MCF 10A (cell line): ENCODE data around the gene KRT80. TPM values are rescaled to one million over a fixed set of nuclear protein-coding genes. Genes with fewer than 3 reads are reported as not detected.

Source experiments
- BruUV-seq: library from RNA; stranded (reverse); fragments of 400-500 nt; replicated peaks from 2 replicates; lab custom pipeline; 2021; lab: Mats Ljungman, UMichigan
- CTCF ChIA-PET: fragments of 300-600 bp; sonication (Branson Sonifier 250); formaldehyde crosslinking; extraction: SDS; loops from one replicate; lab custom pipeline; 2021; ENCODE audit warnings: antibody characterized with exemption, inconsistent platforms; lab: Yijun Ruan, JAX
- POLR2A ChIA-PET: fragments of 300-600, 350-650 bp; sonication (Branson Sonifier 250); formaldehyde crosslinking; extraction: SDS; loops from one replicate; lab custom pipeline; 2020; ENCODE audit warnings: antibody characterized with exemption, inconsistent platforms; lab: Yijun Ruan, JAX
- DNase-seq: peaks from one replicate; pipeline ENCODE4 v3.0.0-alpha.2; 2018; ENCODE audit not compliant: unreplicated experiment
- H3K27ac Mint-ChIP-seq: one replicate; pipeline ENCODE4 v1.8.0; 2022; ENCODE audit warnings: mild to moderate bottlenecking, low read depth, mixed read lengths; ENCODE audit not compliant: unreplicated experiment
- H3K27me3 Mint-ChIP-seq: one replicate; pipeline ENCODE4 v1.8.0; 2022; ENCODE audit warnings: mixed read lengths; ENCODE audit not compliant: insufficient read depth, unreplicated experiment
- H3K36me3 Mint-ChIP-seq: one replicate; pipeline ENCODE4 v1.8.0; 2022; ENCODE audit warnings: mild to moderate bottlenecking, moderate library complexity, mixed read lengths; ENCODE audit not compliant: insufficient read depth, unreplicated experiment
- H3K4me1 Mint-ChIP-seq: one replicate; pipeline ENCODE4 v1.8.0; 2022; ENCODE audit warnings: mixed read lengths; ENCODE audit not compliant: insufficient read depth, unreplicated experiment
- H3K4me3 Mint-ChIP-seq: one replicate; pipeline ENCODE4 v1.8.0; 2022; ENCODE audit warnings: mild to moderate bottlenecking, moderate library complexity, mixed read lengths; ENCODE audit not compliant: unreplicated experiment
- H3K9me3 Mint-ChIP-seq: one replicate; pipeline ENCODE4 v1.8.0; 2022; ENCODE audit warnings: mixed read lengths; ENCODE audit not compliant: unreplicated experiment
- CTCF ChIP-seq: fragments of 200-600 bp; IDR thresholded peaks from one replicate; pipeline ENCODE4 v1.8.0; 2022; ENCODE audit warnings: antibody characterized with exemption, mild to moderate bottlenecking; ENCODE audit not compliant: unreplicated experiment
- intact Hi-C: fragments of 100-400 bp; cut with micrococcal nuclease; formaldehyde crosslinking; loops from 2 replicates; pipeline ENCODE4 v1.14.1; 2022
- total RNA-seq: library from RNA; stranded (reverse); gene quantifications from 2 replicates; pipeline ENCODE4 v1.2.3, GENCODE V29; 2022

The KRT80 gene
- total RNA-seq, 1 experiment from 2014 or later, result 27.4 TPM

- DNase-seq, result no peak
- H3K4me1 Mint-ChIP-seq, result peaks cover 70% of the 10 kb centered on the region
- CTCF ChIA-PET, result interaction anchor here (0.6 to 1.0 kb wide), 3 partner anchors 23 to 73 kb away, joined by 3 to 5 read pairs (median 4); no protein-coding TSS in a partner anchor
- intact Hi-C loops, result no loop called here
- H3K9me3 Mint-ChIP-seq, result no peaks in the 10 kb centered on the region
- BruUV-seq, result no TSS peak
- TF ChIP-seq CTCF, result no peak
- H3K27me3 Mint-ChIP-seq, result no peaks in the 10 kb centered on the region
- H3K27ac Mint-ChIP-seq, result no peak overlapping the region
- H3K4me3 Mint-ChIP-seq, result no peak overlapping the region
- peaks cover 4% of the 10 kb centered on the region for H3K36me3 Mint-ChIP-seq
- POLR2A ChIA-PET, result interaction anchor here (0.6 to 1.7 kb wide), 2 partner anchors 23 to 136 kb away, joined by 3 to 6 read pairs; no protein-coding TSS in a partner anchor
These were observed 14.7 kb upstream of the KRT80 start for GRCh38 chr12:52206304-52207040.

GRCh38 chr12:52205612-52206303 is 13.9 kb upstream of the KRT80 start:
- ChIA-PET POLR2A (interaction anchor here (0.6 to 1.0 kb wide), 3 partner anchors 14 to 846 kb away, joined by 3 read pairs; partner anchors contain the start of gene KRT80), CTCF (interaction anchor here (0.6 to 1.0 kb wide), 4 partner anchors 22 to 74 kb away, joined by 3 to 5 read pairs (median 4); no protein-coding TSS in a partner anchor)
- Mint-ChIP-seq H3K9me3 (no peaks in the 10 kb centered on the region), H3K27ac (no peak overlapping the region), H3K4me1 (peaks cover 67% of the 10 kb centered on the region), H3K27me3 (no peaks in the 10 kb centered on the region), H3K36me3 (peaks cover 6% of the 10 kb centered on the region), H3K4me3 (no peak overlapping the region)
- no peak for TF ChIP-seq CTCF
- no peak for DNase-seq
- intact Hi-C loops, result no loop called here
- no TSS peak for BruUV-seq

GRCh38 chr12:52204931-52205505 is 13.2 kb upstream of the KRT80 start:
- Mint-ChIP-seq H3K36me3 (peaks cover 6% of the 10 kb centered on the region), H3K4me3 (no peak overlapping the region), H3K27me3 (no peaks in the 10 kb centered on the region), H3K4me1 (peaks cover 59% of the 10 kb centered on the region), H3K27ac (no peak overlapping the region), H3K9me3 (no peaks in the 10 kb centered on the region)
- no TSS peak for BruUV-seq
- CTCF ChIA-PET, result interaction anchor here (0.5 to 1.0 kb wide), 4 partner anchors 24 to 384 kb away, joined by 3 to 5 read pairs (median 4); no protein-coding TSS in a partner anchor
- TF ChIP-seq CTCF, result no peak
- POLR2A ChIA-PET, result interaction anchor here (0.6 to 1.7 kb wide), 4 partner anchors 11 to 847 kb away, joined by 3 to 6 read pairs (median 3); partner anchors contain the start of gene KRT80
- intact Hi-C loops, result no loop called here
- DNase-seq, result no peak
